ENCODE measurements around the gene IRGC. TPM values are rescaled to one million over a fixed set of nuclear protein-coding genes. Genes with fewer than 3 reads are reported as not detected.

Gene IRGC
- total and polyA plus RNA-seq, 2 of the 4 experiments (the other 2 are of a cell fraction) = not detected

- ATAC-seq (ENCODE audit: low read depth) = no peak
- no peak overlapping the region for H2BK120ac ChIP-seq (ENCODE audit: low read depth, low read length)
- in situ Hi-C loops (cut with MboI; ENCODE audit: low sequenced_read_pairs) = no loop called here
These were observed 41.3 kb upstream of the IRGC start for GRCh38 chr19:43674596-43674995.

More at GRCh38 chr19:43674596-43674995, 41.3 kb upstream of the IRGC start:
- H3K4me2 ChIP-seq (ENCODE audit: low read depth, low read length) = no peak overlapping the region
- H3K4me1 ChIP-seq (ENCODE audit: control insufficient read depth, insufficient read depth, low read length) = peaks cover 9% of the 10 kb centered on the region
- no peaks in the 10 kb centered on the region for H3K9me3 ChIP-seq (ENCODE audit: control insufficient read depth, insufficient read depth, low read length)
- peak overlapping the region; percentile 41 to 80 for H4K8ac ChIP-seq (ENCODE audit: low read depth in 2 of 2, low read length in 2 of 2)
- no peak overlapping the region for H3K56ac ChIP-seq (ENCODE audit: extremely low read depth, insufficient read depth, low read length)
- peak; percentile 49 for DNase-seq
- H2BK5ac ChIP-seq (ENCODE audit: low read depth, low read length, poor library complexity, severe bottlenecking) = no peak overlapping the region
- H3K9me1 ChIP-seq (ENCODE audit: insufficient read depth, low read length) = peaks cover 6% of the 10 kb centered on the region; the same call in 1 of the 2 replicates
- ChIA-PET POLR2A (ENCODE audit: unreplicated experiment) (interaction anchor here (0.6 kb wide), 1 partner anchor 69 kb away, joined by 3 read pairs; no protein-coding TSS in a partner anchor), CTCF (no interaction called here)
- H3K9ac ChIP-seq (ENCODE audit: low read depth, low read length) = no peak overlapping the region
- no CpG with 5 or more reads among the region's 3 CpGs for WGBS, 2 experiments (ENCODE audit: extremely low coverage in 2 of 2, insufficient read length in 1 of 2)
- peak overlapping the region; percentile 89 for H2AFZ ChIP-seq (replicated peaks; ENCODE audit: low read length, poor library complexity)
- intact Hi-C loops (cut with micrococcal nuclease) (no loop called here), dilution Hi-C loops (cut with HindIII; ENCODE audit: low sequenced_read_pairs, unreplicated experiment) (no loop called here)
- H2AK9ac ChIP-seq (replicated peaks; ENCODE audit: low read depth, low read length, poor library complexity) = peak overlapping the region; percentile 11
- no peak overlapping the region for H2BK20ac ChIP-seq (ENCODE audit: low read depth, low read length)
- peaks cover 0 to 6% of the 10 kb centered on the region in 2 experiments; a peak in 1 of 4 replicates for H3K79me1 ChIP-seq (ENCODE audit: low read depth in 1 of 2, low read length in 2 of 2)
- no peak overlapping the region for H3K23ac ChIP-seq (ENCODE audit: low read depth, low read length)
- 0 out of 2 replicates have a peak overlapping the region, but pooled peaks have one; percentile 18 for H3K14ac ChIP-seq (replicated peaks; ENCODE audit: low read depth, low read length)
- peak overlapping the region; percentile 61 for H2AK5ac ChIP-seq (ENCODE audit: low read depth, low read length)
- H3K36me3 ChIP-seq (ENCODE audit: control insufficient read depth, insufficient read depth, low read length) = no peaks in the 10 kb centered on the region
- H3K27ac ChIP-seq (ENCODE audit: insufficient read depth, low read length) = no peak overlapping the region
- TF ChIP-seq RFX5 (IDR thresholded peaks at IDR 0.05; ENCODE audit: low read depth, low read length) (no peak), CEBPB (IDR thresholded peaks at IDR 0.05; ENCODE audit: low read depth, low read length) (peak; percentile 65), RCOR1 (IDR thresholded peaks at IDR 0.05; ENCODE audit: insufficient replicate concordance, low read length) (no peak)
- TF ChIP-seq, protein P1, sequence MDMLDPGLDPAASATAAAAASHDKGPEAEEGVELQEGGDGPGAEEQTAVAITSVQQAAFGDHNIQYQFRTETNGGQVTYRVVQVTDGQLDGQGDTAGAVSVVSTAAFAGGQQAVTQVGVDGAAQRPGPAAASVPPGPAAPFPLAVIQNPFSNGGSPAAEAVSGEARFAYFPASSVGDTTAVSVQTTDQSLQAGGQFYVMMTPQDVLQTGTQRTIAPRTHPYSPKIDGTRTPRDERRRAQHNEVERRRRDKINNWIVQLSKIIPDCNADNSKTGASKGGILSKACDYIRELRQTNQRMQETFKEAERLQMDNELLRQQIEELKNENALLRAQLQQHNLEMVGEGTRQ (IDR thresholded peaks at IDR 0.05; ENCODE audit: low read depth, low read length) = 0 out of 2 replicates have a peak, but pooled peaks have one; percentile 19
- H3K18ac ChIP-seq (ENCODE audit: low read depth, low read length) = peak overlapping the region; percentile 33
- H3K4ac ChIP-seq (ENCODE audit: low read depth, low read length) = peak overlapping the region; percentile 14
- no peak overlapping the region for H3K4me3 ChIP-seq (ENCODE audit: insufficient read depth, low read depth, low read length)
- 0 out of 2 replicates have a peak overlapping the region, but pooled peaks have one; percentile 20 for H4K91ac ChIP-seq (ENCODE audit: insufficient read depth, low read depth, low read length)
- H4K5ac ChIP-seq (ENCODE audit: low read depth, low read length) = peak overlapping the region; percentile 58; the same call in 1 of the 2 replicates
- no peaks in the 10 kb centered on the region for H4K20me1 ChIP-seq (ENCODE audit: insufficient read depth, low read length)
- H3K27me3 ChIP-seq (ENCODE audit: control insufficient read depth, insufficient read depth, low read length) = no peaks in the 10 kb centered on the region
- BruUV-seq (replicated peaks) = no TSS peak
- H2BK15ac ChIP-seq (ENCODE audit: low read depth, low read length) = no peak overlapping the region; the same call in 2 of the 3 replicates

Measured in IMR-90 (cell line).